Endothelial cell of umbilical vein (primary cell): Measurements from ENCODE around the gene EFCC1. TPM values are rescaled to one million over a fixed set of nuclear protein-coding genes. Genes with fewer than 3 reads are reported as not detected.

Experiments
- BruUV-seq: library from RNA; stranded (reverse); fragments of 400-500 nt; replicated peaks from 2 replicates; lab custom pipeline; 2021; lab: Mats Ljungman, UMichigan
- CTCF ChIA-PET: fragments of 300-600, 350-600 bp; sonication (Branson Sonifier 250); formaldehyde crosslinking; loops from one replicate; lab custom pipeline; 2021; ENCODE audit warnings: antibody characterized with exemption, inconsistent platforms; lab: Charles Lee
- POLR2A ChIA-PET: fragments of 300-600, 350-600 bp; sonication (Branson Sonifier 250); formaldehyde crosslinking; loops from one replicate; lab custom pipeline; 2021; ENCODE audit warnings: antibody characterized with exemption, inconsistent platforms; lab: Charles Lee
- DNase-seq: peaks from one replicate; pipeline ENCODE4 v3.0.0-alpha.2; 2011; ENCODE audit warnings: low read depth, low spot score
- FAIRE-seq: peaks from 2 replicates; lab custom pipeline; 2011; peaks lifted over from hg19 to GRCh38; lab: Jason Lieb, UNC
- H2AFZ ChIP-seq: 2 replicates; pipeline ENCODE4 v1.6.0; 2012; ENCODE audit warnings: low read depth, low read length, control low read depth, inconsistent platforms
- H3K27ac ChIP-seq: 2 replicates; pipeline ENCODE4 v1.5.1; 2011; ENCODE audit warnings: low read depth, mild to moderate bottlenecking, control low read depth, low read length, moderate library complexity; ENCODE audit not compliant: insufficient read depth
- H3K27me3 ChIP-seq, 2 experiments: 2 replicates each; pipeline versions ENCODE4 v1.6.0 to v1.6.1; 2011; ENCODE audit warnings: low read length in 2 of 2, mixed read lengths in 1 of 2; ENCODE audit not compliant: control insufficient read depth in 2 of 2, insufficient read depth in 2 of 2
- H3K36me3 ChIP-seq, 2 experiments: 2 replicates in 1 of 2; 3 replicates in 1 of 2; pipeline ENCODE4 v1.5.1; 2011; ENCODE audit warnings: low read length in 2 of 2, mild to moderate bottlenecking in 1 of 2, moderate library complexity in 1 of 2; ENCODE audit not compliant: control insufficient read depth in 2 of 2, insufficient read depth in 2 of 2; ENCODE audit errors: extremely low read depth in 1 of 2
- H3K4me1 ChIP-seq: 3 replicates; pipeline ENCODE4 v1.5.1; 2011; ENCODE audit warnings: mild to moderate bottlenecking, low read length; ENCODE audit not compliant: control insufficient read depth, insufficient read depth; ENCODE audit errors: extremely low read depth
- H3K4me2 ChIP-seq: 2 replicates; pipeline ENCODE4 v1.6.1; 2011; ENCODE audit warnings: low read length, control low read depth, mixed read lengths; ENCODE audit not compliant: insufficient read depth
- H3K4me3 ChIP-seq, 3 experiments: fragments of 200-600 bp in 1 of 3; sonication (generic), shearing (Covaris generic) in 1 of 3; replicated peaks in 1 of 3; 2 replicates each; pipeline ENCODE4 v1.5.1; 2011 to 2016; ENCODE audit warnings: control low read depth in 3 of 3, low read length in 3 of 3, mild to moderate bottlenecking in 2 of 3, inconsistent platforms in 1 of 3, low read depth in 1 of 3, moderate library complexity in 1 of 3; ENCODE audit not compliant: insufficient read depth in 1 of 3
- H3K79me2 ChIP-seq: 2 replicates; pipeline ENCODE4 v1.6.0; 2012; ENCODE audit warnings: low read length, inconsistent platforms; ENCODE audit not compliant: control insufficient read depth, insufficient read depth
- H3K9ac ChIP-seq: replicated peaks from 2 replicates; pipeline ENCODE3; 2011; ENCODE audit warnings: low read length, control low read depth; ENCODE audit not compliant: insufficient read depth; ENCODE audit errors: extremely low read depth
- H3K9me1 ChIP-seq: replicated peaks from 3 replicates; pipeline ENCODE4 v1.6.0; 2011; ENCODE audit warnings: mild to moderate bottlenecking, low read length; ENCODE audit not compliant: control insufficient read depth, insufficient read depth; ENCODE audit errors: extremely low read depth
- H3K9me3 ChIP-seq: replicated peaks from 2 replicates; pipeline ENCODE4 v1.5.1; 2012; ENCODE audit warnings: low read length, inconsistent platforms; ENCODE audit not compliant: control insufficient read depth, insufficient read depth
- H4K20me1 ChIP-seq: replicated peaks from 2 replicates; pipeline ENCODE3; 2011; ENCODE audit warnings: mild to moderate bottlenecking, low read length; ENCODE audit not compliant: control insufficient read depth, insufficient read depth; ENCODE audit errors: extremely low read depth
- EZH2 ChIP-seq: IDR thresholded peaks from 2 replicates; pipeline ENCODE4 v1.6.1; 2012; ENCODE audit warnings: borderline replicate concordance, low read depth, mild to moderate bottlenecking, moderate library complexity, low read length, inconsistent platforms; ENCODE audit not compliant: severe bottlenecking
- FOS ChIP-seq: IDR thresholded peaks from 2 replicates; pipeline ENCODE4 v1.6.1; 2011; ENCODE audit warnings: mild to moderate bottlenecking, low read length, moderate library complexity, borderline replicate concordance; ENCODE audit not compliant: insufficient read depth
- GATA2 ChIP-seq: IDR thresholded peaks from 2 replicates; pipeline ENCODE4 v1.7.0; 2011; ENCODE audit warnings: low read depth, mild to moderate bottlenecking, moderate library complexity, mixed read lengths, low read length; ENCODE audit not compliant: insufficient read length, insufficient read depth
- JUN ChIP-seq: IDR thresholded peaks from 2 replicates; pipeline ENCODE4 v1.6.1; 2011; ENCODE audit warnings: borderline replicate concordance, low read depth; ENCODE audit not compliant: insufficient read length, insufficient read depth
- MYC ChIP-seq: IDR thresholded peaks from one replicate; pipeline ENCODE4 v1.6.1; 2011; ENCODE audit warnings: mild to moderate bottlenecking, low read depth, low read length
- POLR2A ChIP-seq: IDR thresholded peaks from 2 replicates; pipeline ENCODE4 v1.6.1; 2012; ENCODE audit warnings: low read depth, mild to moderate bottlenecking, control low read depth, low read length
- POLR2AphosphoS5 ChIP-seq: IDR thresholded peaks from 2 replicates; pipeline ENCODE4 v1.6.1; 2012; ENCODE audit warnings: low read depth, mild to moderate bottlenecking, control low read depth, low read length, moderate library complexity; ENCODE audit not compliant: insufficient read depth
- dilution Hi-C: fragments of 300-500 bp; cut with MboI; formaldehyde crosslinking; loops from one replicate; pipeline ENCODE4 v1.15.0; 2019; ENCODE audit warnings: low sequenced_read_pairs; ENCODE audit not compliant: extremely low pct_ligation_motif_present
- intact Hi-C: fragments of 100-400 bp; cut with micrococcal nuclease; formaldehyde crosslinking; loops from one replicate; pipeline ENCODE4 v1.10.0; 2022
- polyA plus RNA-seq, 4 experiments: library from polyadenylated mRNA; depleted of rRNA in 3 of 4; stranded (reverse) in 3 of 4; unstranded in 1 of 4; fragments of >200 nt; gene quantifications; 2 replicates each; pipeline versions ENCODE4 v1.2.1 to v1.2.3, GENCODE V29; 2011 to 2012; ENCODE audit warnings: missing spikeins in 1 of 4
- total RNA-seq: library from RNA; stranded (reverse); gene quantifications from 2 replicates; pipeline ENCODE4 v1.2.3, GENCODE V29; 2021
- TF ChIP-seq, protein P1 (sequence below), 2 donors: IDR thresholded peaks; 1 replicate in 1 of 2; 2 replicates in 1 of 2; pipeline ENCODE4 v1.5.1; 2011; ENCODE audit warnings: low read length in 2 of 2, mild to moderate bottlenecking in 2 of 2, moderate library complexity in 2 of 2, control low read depth in 1 of 2, inconsistent platforms in 1 of 2, low read depth in 1 of 2; ENCODE audit not compliant: insufficient read depth in 1 of 2; ENCODE audit errors: extremely low read depth in 1 of 2
- TF ChIP-seq, protein P2 (sequence below): IDR thresholded peaks from 2 replicates; pipeline ENCODE4 v1.6.1; 2011; ENCODE audit not compliant: insufficient read depth, insufficient read length

The EFCC1 gene
- total and polyA plus RNA-seq, 2 donors (not counting 3 experiments of a cell fraction or from before 2014, with no cell fraction given): 0.73 to 1.3 TPM

DNA sequence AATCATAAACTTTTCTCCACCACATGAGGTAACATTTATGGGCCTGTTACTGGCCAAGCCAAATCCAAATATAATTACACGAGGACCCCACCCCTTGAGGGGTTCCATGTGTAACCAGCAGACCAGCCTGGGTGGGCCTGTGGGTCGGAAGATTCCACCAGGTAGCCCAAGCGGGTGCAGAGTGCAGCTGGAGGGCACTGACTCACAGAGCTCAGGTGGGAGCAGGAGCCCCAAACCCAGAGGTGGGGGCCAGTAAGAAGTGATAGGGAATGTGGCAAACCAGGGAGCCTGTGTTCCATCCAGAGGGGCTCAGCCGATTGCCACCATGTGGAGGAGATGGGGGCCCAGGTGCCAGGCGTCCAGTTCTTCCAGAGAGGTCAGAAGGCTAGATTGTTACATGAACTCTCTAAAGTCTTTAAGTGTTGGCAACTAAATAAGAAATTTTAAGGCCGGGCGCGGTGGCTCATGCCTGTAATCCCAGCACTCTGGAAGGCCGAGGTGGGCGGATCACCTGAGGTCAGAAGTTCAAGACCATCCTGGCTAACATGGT, 62.1 kb downstream of the EFCC1 start:
- no peaks in the 10 kb centered on the region for H3K79me2 ChIP-seq
- DNase-seq: no peak
- no peaks in the 10 kb centered on the region for H3K27me3 ChIP-seq
- no peaks in the 10 kb centered on the region for H3K4me1 ChIP-seq
- no peak overlapping the region for H3K9ac ChIP-seq
- no peaks in the 10 kb centered on the region for H4K20me1 ChIP-seq
- intact Hi-C loops (no loop called here), dilution Hi-C loops (no loop called here)
- H2AFZ ChIP-seq: no peak overlapping the region
- ChIA-PET CTCF (interaction anchor here (1.4 to 2.7 kb wide), 2 partner anchors 9 to 10 kb away, joined by 3 to 13 read pairs; no protein-coding TSS in a partner anchor), POLR2A (no interaction called here)
- H3K4me3 ChIP-seq: no peak overlapping the region
- H3K9me3 ChIP-seq: no peaks in the 10 kb centered on the region
- no peak for FAIRE-seq
- BruUV-seq: no TSS peak
- no peak overlapping the region for H3K27ac ChIP-seq
- no peak overlapping the region for H3K4me2 ChIP-seq
- H3K36me3 ChIP-seq: no peaks in the 10 kb centered on the region
- H3K9me1 ChIP-seq: no peaks in the 10 kb centered on the region
- TF ChIP-seq GATA2: no peak
- TF ChIP-seq EZH2: no peak
- TF ChIP-seq, protein P1, sequence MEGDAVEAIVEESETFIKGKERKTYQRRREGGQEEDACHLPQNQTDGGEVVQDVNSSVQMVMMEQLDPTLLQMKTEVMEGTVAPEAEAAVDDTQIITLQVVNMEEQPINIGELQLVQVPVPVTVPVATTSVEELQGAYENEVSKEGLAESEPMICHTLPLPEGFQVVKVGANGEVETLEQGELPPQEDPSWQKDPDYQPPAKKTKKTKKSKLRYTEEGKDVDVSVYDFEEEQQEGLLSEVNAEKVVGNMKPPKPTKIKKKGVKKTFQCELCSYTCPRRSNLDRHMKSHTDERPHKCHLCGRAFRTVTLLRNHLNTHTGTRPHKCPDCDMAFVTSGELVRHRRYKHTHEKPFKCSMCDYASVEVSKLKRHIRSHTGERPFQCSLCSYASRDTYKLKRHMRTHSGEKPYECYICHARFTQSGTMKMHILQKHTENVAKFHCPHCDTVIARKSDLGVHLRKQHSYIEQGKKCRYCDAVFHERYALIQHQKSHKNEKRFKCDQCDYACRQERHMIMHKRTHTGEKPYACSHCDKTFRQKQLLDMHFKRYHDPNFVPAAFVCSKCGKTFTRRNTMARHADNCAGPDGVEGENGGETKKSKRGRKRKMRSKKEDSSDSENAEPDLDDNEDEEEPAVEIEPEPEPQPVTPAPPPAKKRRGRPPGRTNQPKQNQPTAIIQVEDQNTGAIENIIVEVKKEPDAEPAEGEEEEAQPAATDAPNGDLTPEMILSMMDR (IDR thresholded peaks at IDR 0.05; ENCODE audit: extremely low read depth in 1 of 2, insufficient read depth in 1 of 2, low read depth in 1 of 2, low read length in 2 of 2): no peak
- TF ChIP-seq FOS: no peak
- TF ChIP-seq MYC: no peak
- TF ChIP-seq JUN: no peak
- no peak for TF ChIP-seq POLR2A
- TF ChIP-seq, protein P2, sequence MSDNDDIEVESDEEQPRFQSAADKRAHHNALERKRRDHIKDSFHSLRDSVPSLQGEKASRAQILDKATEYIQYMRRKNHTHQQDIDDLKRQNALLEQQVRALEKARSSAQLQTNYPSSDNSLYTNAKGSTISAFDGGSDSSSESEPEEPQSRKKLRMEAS: no peak
- TF ChIP-seq POLR2AphosphoS5: no peak
